ENCODE results near the gene IGSF21.
A peak's percentile ranks its signal among the peaks of the same experiment; 100 is the strongest.

The IGSF21 gene

DNA sequence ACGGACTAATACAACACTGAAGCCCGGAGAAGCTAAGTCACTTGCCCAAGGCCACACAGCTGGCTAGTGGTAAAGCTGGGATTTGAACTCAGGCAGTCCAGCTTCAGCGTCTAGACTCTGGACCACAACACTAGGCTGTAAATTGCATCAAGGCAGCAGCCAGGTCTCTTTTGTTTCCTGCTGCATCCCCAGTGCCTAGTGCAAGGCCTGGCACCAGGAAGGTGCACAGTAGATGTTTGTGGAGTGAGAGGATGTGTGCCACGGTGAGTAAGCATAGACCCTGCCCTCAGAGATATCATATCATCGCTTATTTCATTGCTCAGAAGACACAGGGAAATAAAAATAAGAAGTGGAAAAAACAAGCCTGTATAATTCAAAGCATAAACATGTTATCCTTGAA is 40.9 kb downstream of the IGSF21 start:
- DNase-seq, result no peak

DNA sequence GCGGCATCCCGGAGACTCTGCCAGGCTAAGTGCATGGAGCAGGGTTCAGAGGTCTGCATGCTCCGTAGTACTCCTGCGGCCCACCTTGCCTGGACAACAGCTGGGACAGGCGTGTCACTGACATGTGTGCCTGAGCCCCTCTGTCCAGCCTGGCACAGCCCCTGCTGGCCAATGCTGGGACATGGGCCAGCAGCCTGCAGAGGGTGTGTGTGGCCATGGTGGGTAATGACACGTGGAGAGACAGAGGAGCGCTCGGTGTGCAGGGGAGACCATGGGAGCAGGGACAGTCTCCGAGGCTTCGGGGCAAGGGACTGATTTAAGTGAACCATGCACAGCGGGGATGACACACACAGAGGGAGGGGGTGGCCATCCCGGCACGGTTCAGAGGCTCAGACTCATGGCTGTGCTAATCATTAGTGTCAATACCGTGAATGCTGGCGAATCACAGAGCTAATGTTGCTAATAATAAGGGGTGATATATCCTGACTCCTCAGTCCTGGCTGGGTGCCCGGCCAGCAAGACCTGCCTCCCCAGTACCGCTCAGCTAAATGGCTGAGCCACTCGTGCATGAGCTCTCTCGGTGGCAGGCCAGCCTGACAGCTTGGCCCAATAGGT is 41.5 kb downstream of the IGSF21 start:
- DNase-seq, result no peak

DNA sequence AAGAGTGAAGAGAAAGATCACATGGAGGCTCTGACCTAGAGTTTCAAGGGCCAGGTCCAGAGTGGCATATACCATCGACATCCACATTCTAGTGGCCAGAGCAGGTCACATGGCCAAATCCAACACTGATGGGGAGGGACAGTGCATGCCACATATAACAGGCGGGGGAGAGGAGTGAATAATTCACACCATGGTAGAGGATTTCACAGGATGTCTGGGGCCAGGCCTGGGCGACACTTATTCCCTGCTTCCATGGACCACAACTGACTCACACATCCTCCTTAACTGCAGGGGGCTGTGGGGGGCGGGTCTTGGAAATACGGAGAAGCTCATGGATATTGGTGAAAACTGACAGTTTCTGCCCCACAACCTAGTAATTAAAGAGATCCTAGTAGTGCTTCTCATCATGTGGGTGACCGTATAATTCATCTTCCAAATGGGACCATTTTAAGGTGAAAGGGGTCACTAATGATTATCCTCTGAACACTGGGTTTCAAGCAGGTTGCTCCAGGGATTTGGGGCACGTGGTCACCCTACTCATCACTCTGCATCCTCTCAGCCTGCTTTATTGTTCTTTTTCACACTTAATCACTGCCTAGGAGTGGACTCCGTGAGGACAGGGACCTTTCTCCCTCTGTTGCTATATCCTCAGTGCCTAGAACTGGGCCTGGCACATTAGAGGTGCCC is 44.0 kb downstream of the IGSF21 start:
- DNase-seq, result no peak

DNA sequence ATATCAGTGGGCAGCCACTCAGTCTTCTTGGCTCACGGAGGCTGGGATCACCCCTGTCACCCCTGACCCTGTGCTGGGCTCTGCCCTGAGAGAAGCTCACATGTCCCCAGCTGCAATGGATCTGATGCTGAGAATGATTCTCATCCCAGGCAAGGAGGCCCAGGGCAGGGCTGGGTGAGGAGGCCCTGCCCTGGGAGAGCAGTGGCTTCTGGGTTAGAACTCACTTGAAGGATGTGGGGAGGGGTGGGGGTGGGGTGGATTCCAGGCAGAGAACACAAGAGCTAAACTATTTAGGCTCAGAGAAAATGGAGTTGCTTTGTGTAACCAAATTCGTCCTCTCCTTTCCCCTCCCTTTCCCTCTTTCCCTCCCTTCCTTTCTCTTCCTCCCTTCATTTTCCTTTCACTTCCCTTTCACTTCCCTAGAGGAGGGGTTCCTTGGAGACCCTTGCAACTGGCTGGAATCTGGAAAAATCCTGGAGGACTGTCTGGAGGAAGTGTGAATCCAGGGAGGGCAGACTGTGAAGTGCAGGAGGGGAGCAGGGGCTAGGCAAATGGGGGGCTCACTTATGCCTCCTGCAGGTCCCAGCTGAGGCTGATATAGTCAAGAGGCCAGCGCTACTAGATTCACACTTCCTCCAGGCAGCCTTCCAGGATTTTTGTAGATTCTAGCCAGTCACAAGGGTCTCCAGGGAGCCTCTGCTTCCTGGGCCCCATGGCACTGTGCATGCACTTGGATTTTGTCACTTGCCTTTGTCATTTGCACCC is 47.0 kb downstream of the IGSF21 start:
- DNase-seq, result no peak

DNA sequence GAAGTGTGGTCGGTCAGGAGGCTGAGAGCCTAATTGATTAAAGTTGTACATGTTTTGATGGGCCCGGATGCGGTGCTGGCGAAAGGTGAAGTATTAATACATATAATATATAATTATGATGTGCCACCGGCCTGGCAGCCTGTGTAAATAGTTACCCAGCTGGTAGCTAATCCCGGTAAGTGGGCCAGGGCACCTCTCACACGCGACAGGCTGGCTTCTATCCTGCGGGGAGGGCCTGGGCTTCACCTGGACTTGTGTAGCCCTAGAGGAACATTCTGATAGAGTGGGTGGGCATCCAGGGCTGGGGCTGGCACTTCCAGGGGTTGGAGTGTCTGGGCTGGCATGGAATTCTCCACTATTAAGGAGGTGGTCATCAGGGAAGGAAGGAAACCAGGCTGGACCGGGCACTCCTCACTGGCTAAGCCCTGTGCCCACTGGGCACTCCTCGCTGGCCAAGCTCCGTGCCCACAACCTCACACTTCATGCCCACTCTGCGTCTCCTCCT is 48.3 kb downstream of the IGSF21 start:
- DNase-seq, result no peak

- DNase-seq, result no peak
Measured at GRCh38 chr1:18157352-18157751, 49.8 kb downstream of the IGSF21 start.

DNA sequence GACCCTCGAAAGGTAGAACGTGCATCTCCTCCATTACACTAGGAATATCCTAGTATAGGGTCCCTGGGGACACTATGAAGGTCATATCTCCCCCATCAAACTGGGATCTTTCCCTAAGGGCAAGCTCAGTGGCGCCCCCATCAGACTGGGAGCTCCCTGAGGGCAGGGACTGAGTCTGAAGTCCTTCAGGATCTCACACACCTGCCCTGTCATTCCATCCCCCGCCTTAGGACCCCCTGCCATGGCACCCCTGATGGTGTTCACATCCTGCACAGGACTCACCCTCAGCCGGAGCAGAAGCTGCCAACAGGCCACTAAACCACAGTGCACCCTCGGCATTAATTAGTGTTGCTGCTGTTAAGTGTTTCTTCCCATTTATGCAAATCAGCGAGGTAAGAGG is 50.4 kb downstream of the IGSF21 start:
- no peak for DNase-seq

DNA sequence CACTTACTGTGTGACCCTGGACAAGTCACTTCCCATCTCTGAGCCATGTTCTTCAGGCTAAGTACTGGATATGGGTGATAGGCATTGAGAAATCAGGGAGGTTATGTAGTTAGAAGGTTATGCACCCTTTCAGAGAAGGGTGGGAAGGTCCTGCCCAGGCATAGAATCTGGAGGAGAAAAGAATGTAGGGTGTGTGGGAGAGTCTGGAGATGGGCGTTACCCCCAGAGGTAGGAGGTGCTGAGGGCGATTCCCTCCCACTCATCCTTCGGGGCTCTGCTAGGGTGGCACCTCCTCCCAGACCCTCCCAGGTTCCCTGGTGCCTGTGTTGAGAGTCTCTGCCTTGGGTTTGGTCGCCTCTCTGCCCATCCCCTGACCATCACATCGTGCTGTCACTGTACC is 51.1 kb downstream of the IGSF21 start:
- DNase-seq, result no peak

DNA sequence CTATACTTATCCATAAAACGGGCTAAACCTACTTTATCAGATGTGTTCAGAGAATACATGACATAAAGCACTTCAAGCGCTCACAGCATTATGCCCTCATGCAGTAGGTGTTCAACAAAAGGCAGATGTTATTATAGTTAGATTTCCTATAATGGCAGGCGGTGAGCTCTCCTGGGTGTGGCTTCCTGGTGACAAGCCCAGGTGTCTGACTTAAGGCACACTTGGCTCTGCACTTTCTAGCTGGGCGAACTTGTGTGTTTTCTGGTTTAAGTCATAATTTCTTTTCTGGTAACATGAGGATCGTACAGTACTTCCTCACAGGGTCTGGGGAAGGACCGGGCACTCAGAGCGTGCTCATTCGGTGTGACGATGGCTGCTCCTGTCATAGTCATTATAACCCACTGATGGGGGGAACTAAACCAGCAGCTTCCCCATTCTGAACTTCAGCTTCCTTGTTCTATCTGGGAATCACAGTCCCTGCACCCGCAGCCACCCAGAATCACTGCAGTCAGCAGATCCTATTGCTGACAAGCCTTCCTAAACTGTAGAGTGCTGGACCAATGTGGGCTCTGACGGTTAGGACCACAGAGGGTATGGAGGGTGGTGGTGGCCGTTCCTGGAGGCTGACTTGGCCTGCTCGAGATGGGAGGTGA is 52.8 kb downstream of the IGSF21 start:
- DNase-seq, result peak; percentile 91

DNA sequence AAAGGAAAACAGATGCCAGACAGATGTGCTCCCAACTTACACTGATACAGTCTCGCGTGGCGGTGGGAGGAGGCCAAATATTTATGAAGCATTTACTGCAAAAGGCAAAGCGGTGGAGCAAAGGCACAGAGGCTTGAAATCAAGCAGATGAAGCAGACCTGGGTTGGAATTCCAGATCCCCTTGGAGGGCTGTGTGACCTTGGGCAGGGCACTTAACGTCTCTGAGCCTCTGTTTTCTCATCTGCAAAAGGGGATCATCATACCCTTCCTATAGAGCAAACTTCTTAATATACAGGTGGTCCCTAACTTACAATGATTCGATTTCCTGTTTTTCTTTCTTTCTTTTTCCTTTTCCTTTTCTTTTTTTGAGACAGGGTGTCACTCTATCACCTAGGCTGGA is 54.1 kb downstream of the IGSF21 start:
- no peak for DNase-seq

- DNase-seq, result peak; percentile 18
Measured at GRCh38 chr1:18165640-18166039, 58.0 kb downstream of the IGSF21 start.

DNA sequence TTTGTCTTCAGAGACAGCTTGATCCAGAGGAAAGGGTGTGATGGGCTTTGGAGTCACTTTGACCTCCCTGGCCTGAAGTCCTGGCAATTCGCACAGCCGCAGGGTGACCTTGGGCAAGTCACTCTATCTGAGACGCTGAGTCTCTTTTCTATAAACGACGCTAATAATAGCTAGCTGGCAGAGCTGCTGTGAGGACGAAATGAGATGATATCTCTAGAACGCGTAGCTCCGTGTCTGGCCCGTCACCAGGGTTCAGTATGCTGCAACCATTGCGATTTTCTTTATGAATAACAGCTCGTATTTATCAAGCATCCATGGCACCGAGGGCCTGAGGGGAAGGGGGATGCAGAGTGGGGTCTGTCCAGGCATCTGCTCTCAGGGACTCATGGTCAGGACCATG is 58.7 kb downstream of the IGSF21 start:
- no peak for DNase-seq

- DNase-seq, result no peak
Measured at GRCh38 chr1:18166929-18167328, 59.3 kb downstream of the IGSF21 start.

GRCh38 chr1:18170444-18170843 is 62.8 kb downstream of the IGSF21 start:
- no peak for DNase-seq

GRCh38 chr1:18174037-18174436 is 66.4 kb downstream of the IGSF21 start:
- no peak for DNase-seq

DNA sequence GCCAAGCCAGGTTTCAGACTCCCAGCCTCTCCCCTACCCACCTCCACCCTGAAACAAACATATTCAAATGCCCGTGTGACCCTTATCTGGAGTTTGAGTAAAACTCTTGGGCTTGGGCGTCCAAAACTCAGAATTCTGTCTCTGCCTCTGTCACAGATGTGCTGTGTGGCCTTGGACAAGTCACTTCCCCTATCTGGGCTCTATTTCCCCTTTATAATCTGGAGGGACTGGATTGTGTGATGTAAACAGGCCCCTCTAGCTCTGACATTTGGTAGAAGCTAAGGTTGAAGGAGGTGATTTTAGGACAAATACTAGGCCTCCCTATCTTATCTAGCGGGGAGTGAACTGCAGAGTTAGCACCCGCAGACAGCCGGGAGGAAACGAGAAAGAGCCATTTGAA is 67.5 kb downstream of the IGSF21 start:
- peak; percentile 16 for DNase-seq

DNA sequence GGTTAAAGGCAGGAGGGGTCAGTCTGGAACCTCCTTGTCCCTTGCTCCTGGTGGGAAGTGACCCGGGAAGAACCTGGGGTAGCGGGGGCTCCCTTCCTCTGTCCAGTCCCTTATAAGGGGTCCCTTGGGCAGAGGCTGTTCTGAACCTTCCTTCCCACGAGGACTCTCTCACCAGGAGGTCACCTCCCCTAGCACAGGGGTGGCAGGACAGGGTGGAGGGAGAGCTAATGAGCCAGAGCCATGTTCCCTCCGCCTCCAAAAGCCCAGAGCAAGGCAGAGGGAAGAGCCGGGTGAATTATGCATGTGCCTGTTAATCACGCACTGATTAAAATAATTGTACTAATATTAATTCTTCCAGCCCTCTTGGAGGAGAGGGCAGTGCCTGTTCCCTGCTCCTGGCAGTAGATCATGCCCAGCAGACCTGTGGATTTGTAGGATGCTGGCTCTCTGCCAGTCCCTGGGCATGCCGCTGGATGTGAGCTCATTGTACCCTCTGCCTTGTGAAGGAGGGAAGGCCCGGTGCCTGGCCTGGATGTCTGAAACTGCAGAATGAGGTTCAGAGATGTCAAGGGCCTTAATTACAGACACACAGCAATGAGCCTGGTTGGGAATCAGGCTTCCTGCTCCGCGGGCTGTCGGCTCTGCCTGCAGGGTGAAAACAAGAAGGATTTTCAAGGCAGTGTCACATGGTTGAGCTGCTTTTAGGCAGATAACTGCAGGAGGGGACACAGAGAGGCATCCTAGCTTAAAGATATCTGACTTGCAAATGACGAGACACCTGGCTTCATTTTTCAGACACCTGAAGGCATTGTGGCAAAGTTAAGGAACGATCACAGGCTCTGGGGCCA is 68.2 kb downstream of the IGSF21 start:
- no peak for DNase-seq

DNA sequence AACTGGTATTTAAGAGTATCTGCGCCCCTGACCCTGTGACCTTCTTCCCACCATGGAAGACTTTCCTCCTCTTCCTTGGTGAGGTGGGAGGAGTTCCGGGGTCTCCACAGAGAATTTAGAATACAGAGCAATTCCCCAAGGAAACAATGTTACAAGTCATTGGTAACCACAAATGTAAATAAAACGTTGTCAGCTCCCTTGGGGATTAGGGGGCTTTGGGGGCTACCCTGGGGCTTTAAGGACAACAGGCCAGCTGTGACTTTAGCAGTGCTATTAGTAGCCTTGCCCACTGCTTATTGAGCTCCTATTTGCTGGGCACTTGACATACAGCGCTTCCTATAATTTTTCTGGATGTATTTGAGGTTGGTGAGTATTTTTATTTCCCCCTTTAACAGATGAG is 69.0 kb downstream of the IGSF21 start:
- no peak for DNase-seq

DNA sequence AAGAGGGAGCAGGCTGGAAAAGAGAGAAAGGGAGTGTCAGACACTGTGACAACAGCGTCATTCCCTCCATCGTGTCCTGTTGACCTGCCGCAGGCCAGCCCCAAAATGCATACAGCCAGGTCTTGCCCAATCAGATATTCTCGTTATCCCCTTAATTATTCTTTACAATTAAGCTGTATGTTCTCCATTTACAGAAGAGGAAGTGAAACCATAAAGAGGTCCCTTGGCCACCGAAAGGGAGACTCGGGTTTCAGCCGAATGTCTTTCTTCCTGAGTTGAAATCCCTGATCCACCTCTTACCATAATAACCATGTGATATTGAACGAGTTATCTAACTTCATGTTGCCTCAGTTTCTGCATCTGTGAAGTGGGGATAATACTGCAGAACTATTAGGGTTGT is 70.5 kb downstream of the IGSF21 start:
- peak; percentile 53 for DNase-seq

GRCh38 chr1:18179009-18179408 is 71.4 kb downstream of the IGSF21 start:
- DNase-seq, result no peak

DNA sequence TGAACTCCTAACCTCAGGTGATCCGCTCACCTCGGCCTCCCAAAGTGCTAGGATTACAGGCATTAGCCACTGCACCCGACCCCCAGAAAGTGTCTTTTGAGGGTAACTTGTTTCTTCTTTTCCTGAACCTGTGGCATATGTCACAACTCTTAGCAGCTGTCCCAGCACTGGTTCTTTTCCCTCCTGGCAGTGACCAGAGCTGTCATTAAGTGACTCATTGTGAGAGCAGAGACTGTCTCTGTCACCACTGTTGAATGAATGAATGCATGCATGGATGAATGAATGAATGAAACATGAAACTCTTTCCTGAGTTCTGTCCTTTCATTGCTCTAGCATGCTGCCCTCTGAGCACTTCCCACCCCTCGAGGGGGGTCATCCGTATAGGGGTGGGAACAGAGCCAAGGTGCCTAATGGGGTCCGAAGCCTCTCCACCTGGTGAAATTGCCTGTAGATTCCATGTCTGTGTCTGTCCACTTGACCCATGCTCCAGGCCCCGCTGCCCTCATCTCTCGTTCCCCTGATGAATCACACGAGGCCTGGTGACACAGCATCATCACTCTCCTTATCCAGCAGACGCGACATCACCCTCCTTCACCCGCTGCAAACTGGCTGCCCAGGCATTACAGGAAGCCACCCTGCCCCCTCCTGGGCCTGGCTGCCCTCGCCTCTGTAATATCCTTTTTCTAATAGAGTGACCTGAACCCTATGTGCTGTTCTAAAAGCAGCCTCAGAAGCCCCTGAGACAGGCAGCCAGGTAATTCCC is 75.0 kb downstream of the IGSF21 start:
- peak; percentile 82 for DNase-seq

GRCh38 chr1:18183533-18183932 is 75.9 kb downstream of the IGSF21 start:
- DNase-seq, result no peak
